ENCODE data around the gene CDK14.

Gene CDK14

DNA sequence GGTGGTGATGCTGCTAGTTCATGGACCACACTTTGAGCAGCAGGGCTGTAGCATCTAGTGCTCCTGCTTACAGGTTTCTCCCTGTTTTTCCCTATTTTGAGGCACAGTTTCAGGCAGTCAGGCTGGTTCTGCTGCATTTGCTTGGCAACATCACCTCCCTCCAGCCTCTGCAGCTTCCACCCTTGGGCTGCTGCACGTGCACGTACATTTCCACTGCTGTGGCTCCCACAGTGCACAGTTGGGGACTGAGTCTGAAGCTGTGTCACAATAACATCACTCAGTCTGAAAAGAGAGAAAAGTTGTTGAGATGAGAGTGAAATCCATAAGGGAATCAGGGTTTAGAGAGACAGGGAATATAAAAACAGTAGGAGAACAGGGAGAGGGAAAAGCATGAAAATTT lies 437.5 kb downstream of the CDK14 start:
- DNase-seq: no peak

DNA sequence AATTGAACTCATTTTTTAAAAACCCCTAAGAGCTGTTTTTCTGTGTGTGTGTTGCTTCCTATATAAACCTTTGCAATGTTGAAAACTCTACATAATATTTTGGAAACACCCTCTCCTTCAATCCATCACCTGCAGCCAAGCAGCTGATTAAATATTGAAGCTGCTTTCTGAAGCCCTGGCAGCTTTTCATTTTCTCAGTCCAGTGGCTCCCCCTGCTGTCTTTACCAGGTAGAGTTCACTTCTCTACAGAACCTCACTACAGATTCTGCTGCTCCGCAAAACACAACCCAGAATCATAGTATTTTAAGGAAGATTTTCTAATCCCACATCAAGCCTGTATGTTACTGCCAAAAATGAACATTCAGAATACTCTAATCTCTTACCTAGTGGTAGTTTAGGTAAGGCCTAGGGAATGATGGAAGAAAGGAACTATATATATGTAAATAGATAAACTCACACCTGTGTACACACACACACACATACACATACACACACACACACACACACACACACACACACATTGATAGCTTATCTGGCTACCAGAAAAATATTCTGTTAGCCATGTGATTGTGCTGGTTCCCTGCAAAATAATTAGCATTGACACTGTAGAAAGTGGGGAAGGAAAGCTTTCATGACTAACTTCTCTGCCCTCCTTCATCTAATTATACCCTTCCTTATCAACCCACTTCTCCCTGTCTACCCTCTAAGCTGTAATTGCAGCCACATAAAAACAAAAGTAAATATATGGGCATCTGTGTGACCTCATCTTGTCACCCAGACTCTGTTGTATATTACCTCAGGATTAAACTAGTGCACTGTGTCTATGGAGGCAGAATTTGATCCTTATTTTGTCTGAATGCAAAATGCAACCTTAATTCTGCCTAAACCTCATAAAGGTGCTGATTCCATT lies 438.6 kb downstream of the CDK14 start:
- no peak for DNase-seq

DNA sequence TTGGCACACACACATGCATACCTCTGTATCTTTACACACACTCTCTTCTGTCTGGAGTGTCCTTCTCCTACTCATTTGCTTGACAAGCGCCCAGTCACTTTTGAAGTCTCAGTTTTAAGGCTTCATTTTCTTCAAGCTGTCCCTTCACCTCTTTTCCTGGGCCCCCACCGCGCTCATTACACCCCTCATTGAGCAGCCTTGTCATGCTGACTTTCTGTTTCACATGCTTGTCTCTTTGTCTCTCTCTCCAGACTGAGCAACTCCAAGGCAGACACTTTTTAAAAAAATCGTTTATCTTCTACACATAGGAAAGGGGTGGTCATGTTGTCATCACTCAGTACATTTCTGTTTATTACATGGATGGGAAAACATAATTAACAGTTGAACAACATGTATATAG lies 442.9 kb downstream of the CDK14 start:
- DNase-seq: no peak

DNA sequence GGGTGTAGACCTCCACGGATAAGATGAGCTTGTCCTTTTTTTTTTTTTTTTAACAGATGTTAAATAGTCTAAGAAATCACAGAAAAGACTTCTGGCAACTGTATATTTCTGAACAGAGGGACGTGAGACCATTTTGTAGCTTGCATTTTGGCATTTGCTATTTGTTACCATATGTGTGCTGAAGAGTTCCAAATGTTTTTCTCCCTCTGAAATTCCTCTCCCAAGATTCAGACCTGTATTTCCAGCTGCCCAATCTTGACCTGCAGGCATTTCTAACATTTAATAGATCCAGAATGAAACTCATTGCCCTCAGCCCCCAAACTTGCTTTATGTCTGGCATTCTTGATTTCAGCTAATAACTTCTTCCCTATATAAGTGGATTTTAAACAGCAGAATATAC lies 445.0 kb downstream of the CDK14 start:
- no peak for DNase-seq

DNA sequence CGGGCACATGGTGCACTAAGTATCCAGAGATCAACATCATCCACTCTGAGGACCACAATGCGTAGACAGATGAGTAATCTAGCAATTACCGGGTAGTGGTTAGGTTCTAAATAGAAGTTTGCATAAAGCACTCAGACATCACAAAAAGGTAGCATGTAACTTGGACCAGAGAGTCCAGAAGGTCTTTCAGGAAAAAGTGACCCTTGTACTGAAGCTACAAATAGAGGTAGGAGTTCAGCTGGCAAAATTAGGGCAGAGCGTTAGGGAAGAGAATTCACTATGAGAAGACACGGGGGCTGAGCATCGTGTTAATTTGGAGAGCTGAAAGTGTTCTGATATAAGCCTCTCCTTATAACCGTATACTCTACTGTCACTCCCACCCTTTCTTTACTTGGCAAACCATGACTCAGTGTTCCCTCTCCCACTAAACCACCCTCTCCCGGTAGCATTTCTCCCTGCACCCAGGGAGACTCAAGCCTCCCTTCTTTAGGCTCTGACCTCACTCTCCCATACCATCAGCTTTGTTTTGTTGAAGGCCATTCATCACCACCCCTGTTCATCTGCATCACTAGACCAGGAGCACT lies 445.9 kb downstream of the CDK14 start:
- no peak for DNase-seq

DNA sequence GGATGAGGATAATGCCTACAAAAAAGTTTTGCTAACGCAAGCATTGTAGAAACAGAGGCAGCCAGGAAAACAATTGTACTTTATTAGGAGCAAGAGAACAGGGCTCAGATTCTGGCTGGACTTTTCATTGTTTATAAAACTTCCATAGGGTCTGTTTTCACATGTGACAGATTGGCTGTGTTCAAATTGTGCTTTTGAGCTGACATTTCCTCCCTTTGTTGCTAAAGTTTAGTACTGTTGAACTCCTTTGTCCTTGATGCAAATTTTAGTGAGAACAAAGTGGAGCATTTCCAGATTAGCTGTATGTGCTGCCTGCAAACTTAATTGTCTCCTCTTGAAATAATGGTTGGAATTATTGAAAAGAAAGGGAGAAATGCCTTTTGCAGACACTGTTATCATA lies 447.1 kb downstream of the CDK14 start:
- no peak for DNase-seq

DNA sequence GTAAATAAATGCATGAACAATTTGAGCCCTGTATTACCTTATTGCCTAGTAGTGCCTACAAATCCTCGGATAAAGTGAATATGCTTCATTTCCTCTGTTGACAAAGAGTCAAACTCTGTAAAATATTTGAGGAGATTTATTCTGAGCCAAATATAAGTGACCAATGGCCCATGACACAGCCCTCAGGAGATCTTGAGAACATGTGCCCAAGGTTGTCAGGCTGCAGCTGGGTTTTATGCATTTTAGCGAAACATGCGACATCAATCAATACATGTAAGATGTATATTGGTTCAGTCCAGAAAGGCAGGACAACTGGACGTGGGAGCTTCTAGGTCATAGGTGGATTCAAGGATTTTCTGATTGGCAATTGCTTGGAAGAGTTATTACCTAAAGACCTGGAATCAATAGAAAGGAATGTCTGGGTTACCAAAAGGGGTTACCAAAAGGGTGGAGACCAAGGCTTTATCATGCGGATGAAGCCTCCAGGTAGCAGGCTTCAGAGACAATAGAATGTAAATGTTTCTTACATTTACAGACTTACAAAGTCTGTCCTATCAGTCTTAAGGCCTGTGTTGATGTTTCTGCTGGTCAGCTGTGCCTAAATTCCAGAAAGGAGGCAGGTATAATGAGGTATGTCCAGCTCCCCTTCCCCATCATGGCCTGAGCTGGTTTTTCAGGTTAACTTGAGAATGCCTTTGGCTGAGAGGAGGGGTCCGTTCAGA lies 448.0 kb downstream of the CDK14 start:
- DNase-seq: no peak

DNA sequence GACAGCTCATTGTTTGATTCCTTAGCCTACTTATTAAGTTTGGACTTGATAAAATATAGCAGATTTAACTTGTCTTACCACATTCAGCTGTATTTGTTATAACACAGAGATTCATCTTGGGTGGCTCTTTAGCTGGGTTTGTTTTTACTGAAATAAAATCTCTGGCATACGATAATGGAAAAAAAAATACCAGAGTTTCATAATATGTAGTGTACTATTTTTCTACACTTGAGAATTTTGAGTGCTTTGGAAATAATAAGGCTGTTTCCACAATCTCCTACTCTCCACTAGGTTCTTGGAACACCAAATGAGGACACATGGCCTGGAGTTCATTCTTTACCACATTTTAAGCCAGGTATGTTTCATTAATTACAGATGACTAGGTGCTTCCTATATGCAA lies 449.5 kb downstream of the CDK14 start:
- DNase-seq: no peak

DNA sequence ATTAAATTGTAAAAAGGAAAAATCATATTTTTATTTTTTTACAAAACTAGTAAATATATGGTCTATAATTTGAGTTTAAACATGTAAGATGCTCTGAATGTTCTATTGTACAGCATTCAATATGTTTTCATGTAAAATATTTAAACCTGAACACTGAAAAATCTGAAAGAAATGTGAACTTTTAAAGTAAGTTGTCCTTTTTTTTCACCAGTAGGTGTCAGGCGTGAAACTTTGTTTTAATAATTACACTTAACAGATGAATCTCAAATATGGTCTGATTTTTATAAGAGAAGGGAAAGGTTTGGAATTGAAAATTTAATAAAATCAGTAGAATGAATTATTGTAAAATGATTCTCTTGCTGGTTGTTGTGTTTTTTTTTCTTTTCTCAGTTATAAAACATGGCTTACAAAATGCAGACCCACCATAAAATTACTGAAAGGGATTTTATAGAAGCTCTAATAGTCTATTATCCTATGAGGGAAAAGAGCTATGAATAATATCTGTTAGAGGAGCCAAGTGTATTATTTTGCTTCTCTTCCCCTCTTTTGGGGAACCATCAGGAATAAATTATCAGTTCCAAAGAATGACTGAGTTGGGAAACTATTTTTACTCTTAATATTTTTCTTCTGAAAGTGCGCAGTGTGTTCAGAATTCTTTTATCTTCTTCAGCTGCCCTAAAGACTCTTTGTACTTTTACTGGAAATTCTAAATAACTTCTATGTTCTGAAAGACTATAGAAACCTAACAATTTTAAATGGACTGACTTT lies 450.4 kb downstream of the CDK14 start:
- DNase-seq: no peak

DNA sequence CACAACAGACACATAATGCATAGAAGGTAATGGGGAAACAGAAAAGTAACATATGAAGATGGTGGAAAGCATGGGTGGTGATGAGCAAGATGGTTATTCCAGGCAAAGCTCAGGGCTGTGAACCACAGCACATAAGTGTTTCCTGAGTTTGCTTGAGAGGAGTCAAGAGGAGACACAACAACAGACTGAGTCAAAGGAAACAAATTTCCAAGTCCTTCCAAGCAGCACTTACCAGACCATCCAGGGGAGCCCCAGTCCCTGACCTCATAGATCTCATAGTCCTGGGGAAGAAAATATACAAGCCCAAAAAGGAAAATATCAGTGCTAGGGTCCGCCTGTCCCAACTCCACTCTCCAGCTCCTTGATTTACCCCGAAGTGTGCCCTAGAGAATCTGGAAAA lies 451.5 kb downstream of the CDK14 start:
- no peak for DNase-seq

DNA sequence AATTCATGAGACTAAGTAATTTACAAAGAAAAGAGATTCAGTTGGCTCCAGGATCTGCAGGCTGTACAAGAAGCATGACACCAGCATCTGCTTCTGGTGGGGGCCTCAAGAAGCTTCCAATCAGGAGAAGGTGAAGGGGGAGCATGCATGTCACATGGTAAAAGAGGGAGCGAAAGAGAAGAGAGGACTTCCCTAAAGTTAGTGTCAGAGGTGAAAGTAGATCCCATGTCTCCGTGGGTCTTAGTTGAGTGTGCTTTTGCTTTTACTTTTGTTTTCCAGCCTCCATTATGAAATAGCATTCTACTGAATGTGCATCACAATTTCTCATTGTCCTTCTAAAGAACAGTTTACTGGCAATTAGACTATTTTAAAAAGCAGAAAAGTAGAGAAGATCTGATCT lies 454.6 kb downstream of the CDK14 start:
- no peak for DNase-seq

DNA sequence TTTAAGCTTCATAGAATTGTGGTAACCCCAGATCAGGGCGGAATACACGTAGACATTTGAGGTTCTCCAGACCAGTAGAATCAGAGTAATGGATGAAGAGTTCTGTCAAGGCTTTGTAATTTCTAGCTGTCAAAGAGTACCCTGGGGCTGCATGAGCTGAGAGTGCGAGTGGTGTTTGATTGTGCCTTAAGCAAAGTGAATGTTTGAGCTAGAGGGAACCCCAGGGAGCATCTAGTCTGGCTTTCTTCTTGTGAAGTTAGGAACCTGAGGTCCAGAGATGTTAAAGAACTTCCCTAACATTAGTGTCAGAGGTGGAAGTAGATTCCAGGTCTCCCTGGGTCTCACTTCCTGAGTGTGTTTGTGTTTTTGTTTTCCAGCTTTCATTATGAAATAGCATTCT lies 455.8 kb downstream of the CDK14 start:
- no peak for DNase-seq

DNA sequence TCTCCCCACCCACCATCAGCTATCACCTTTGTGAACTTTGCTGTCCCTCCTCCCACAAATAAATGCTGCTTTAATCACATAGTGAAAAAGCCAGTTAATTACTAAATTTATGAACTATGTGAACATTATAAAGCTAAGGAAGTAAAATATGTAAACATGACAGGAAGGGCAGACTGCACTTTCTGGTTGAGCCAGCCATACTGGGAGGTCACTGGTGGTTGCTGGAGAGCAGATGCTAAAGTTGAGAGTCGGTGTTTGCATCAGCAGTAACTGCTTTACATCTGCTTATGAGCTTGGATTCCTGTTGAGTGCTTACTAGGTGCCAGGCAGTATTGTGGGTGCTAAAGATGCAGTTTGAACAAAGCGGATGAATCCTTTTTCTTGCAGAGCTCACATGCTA lies 458.3 kb downstream of the CDK14 start:
- no peak for DNase-seq

DNA sequence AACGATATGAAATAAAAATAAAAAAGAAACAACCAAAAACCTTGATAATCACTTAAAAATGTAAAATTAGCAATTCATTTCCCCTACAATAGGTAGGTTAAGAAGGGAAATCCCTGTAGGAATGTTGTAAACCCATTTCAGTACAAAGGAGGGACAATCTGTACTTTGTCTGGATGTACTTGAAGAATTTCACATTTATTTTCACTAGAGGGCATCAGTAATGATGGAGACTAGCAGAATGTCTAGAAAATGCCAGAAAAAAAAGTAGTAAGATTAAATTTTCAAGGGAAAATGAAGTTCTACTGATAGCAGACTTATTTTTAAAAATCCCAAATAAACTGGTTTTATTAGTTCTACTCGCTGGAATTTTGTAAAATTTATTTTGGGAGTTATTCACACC lies 459.1 kb downstream of the CDK14 start:
- no peak for DNase-seq

DNA sequence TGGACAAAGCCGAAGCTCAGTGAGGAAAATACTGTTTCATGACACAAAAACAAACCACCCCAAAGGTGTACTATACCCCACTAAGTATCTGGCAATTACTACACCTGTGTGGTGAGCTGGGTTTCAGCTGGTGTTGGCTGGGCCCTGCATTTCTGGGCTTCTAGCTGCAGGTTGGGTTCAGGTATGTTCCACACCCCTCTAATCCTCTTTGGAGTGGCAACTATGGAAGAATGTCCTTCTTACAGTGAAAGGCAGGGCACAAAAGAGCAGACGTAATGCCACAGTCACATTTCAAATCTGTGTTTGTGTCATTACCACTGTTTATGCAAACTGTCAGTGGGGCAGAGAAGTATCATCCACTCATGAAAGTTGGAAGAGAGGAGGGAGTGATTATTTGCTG lies 466.6 kb downstream of the CDK14 start:
- no peak for DNase-seq

DNA sequence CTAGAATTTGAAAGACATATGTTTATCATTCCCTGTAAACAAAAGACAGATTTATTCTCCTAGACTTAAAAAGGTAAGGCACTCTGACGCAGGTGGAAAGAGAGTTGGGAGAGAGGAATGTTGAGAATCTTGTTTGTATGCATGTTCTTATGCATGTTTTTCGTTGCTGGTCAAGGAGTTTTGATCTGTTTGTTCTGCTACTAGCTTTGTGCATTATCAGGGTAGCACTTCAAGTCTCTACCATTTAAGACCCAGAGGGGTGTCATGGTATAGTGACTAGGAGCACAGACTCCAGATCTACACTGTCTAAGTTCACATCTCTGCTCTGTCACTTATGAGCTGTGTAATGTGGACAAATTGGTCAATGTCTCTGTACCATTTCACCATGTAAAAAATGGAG lies 467.9 kb downstream of the CDK14 start:
- no peak for DNase-seq

DNA sequence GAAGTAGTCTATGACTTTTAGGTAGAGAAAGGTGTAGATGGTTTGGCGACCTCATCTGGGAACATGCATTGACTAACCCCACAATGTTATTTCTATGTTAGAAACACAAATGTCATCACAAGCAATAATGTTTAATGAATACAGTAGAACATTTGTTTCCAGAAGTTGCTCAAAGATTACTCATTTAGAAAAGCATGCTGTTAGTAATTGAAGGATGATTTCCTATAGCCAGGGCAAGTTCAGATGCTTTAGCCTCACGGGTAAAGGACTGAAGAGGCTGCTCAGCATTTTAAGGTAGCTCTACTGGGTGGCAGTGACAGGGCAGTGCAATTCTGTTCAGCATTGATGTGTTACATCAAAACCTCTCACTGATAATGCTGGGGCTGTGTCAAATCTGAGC lies 468.8 kb downstream of the CDK14 start:
- no peak for DNase-seq

DNA sequence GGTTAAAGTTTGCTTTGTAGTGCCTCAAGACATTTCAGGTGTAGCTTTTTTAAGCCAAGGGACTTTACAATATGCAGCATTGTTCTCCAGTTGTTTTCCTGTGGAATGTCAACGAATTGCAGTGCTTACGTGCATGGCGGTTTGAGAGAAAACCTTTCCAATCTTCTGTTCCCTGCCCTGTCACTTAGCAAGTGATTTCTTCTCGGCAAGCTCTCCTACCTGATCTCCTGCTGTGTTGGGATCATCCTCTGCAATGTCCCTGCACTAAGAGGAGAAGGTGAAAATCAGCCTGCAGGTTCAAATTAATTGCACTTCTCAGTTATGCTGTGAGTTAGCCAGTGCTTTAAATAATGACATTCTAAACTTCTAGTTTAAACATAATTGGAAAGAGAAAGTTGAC lies 470.5 kb downstream of the CDK14 start:
- DNase-seq: no peak

DNA sequence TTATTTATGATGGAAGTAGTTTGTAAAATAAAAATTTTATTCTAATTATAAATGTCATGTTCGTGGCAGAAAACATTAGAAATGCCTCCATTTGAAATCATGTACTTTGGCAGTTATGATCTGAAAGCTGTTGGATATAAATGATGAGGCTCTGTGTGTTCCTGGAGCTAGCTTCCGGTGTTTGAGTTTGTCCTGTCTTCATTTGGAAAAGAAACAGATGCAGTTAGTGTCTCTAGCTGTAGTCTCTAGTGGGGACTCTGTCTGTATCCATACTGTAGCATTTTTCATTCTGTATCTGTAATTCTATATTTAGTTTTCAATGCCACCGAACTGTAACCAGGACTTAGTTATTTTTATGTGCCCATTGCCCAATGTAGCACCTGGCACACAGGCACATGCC lies 471.1 kb downstream of the CDK14 start:
- DNase-seq: no peak

DNA sequence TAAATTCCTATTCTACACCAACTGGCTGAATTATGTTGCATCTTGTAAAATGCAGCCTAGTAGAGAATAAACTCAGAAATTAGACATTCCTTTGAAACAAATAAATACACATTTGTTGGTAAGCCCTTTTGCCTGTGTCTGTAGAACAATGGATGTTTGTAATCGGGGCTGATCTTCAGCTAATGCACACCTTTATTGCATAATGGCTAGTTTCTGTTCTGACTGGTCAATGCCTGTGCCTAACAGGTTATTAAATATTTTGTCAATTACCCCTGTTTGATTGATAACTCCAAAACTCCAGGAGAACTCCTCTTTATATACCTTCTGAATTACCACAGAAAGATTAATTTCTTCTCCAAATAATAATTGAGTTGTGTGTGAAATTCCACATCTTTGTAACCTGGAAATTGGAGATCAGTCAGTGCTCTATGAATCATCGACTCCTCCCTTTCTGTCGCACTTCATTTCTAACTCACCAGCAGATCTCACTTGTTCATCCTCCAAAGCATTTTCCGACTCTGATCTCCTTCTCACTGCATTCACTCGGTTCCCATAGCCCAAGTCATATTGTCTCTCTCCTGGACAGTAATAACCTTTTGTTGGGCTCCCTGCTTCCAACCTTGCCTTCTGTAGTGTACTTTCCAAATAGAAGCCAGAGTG lies 472.1 kb downstream of the CDK14 start:
- no peak for DNase-seq

DNA sequence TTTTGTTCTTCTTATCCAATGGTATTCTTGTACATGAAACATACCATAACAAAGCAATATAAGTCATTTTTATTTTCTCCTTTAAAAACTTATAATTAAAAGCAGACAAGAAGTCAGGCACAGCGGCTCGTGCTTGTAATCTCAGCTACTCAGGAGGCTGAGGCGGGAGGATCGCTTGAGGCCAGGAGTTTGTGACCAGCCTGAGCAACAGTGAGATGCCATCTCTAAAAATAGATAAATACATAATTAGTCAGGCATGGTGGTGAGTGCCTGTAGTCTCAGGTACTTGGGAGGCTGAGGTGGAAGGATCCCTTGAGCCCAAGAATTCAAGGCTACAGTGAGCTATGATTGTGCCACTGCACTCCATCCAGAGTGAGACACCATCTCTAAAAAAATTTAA lies 473.0 kb downstream of the CDK14 start:
- DNase-seq: no peak

DNA sequence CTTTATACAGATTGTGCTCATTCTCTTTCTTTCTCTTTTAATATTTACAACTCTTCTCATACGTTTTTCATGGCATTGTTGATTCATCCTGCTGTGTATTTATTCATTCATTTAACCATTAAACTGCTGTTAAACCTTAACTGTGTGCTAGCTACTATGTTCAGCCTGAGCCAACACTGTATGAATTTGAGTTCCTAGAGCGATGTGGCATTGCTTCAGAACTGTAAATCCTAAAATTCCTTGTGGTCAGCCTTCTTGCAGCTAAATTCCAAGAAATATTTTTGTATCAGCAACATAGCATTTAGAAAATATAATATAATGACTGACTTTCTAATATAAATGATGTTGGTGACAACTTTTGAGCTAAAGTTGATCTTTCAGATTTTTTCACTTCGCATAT lies 483.4 kb downstream of the CDK14 start:
- DNase-seq: no peak

DNA sequence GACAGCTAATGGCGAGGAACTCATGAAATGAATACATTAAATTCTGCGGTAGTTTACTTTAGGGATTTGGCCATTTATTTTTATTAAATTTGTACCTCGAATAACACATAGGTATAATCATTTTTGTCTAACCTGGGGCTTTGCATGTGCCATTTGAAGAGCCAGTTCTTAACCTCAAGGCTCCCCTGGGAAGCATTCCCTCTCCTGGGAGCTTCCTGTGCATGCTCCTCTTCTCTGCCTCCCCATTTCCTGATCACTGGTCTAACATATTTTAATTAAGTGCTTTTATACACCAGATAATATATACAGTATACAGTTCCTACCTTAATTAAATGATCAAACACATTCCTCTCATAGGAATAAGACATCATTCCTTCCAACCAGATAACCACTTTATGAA lies 484.2 kb downstream of the CDK14 start:
- DNase-seq: no peak
